Measurements from ENCODE around the gene PBOV1. TPM values are rescaled to one million over a fixed set of nuclear protein-coding genes. Genes with fewer than 3 reads are reported as not detected.

PBOV1 gene
- total and polyA plus RNA-seq, 8 donors: 0.06 to 0.18 (median 0.11) TPM; not detected in 3

GRCh38 chr6:138245751-138246150, 27.5 kb upstream of the PBOV1 start:
- ATAC-seq (no peak), DNase-seq (no peak)
- H3K36me3 ChIP-seq: no peaks in the 10 kb centered on the region
- H3K4me3 ChIP-seq: no peak overlapping the region
- no peaks in the 10 kb centered on the region for H3K4me1 ChIP-seq
- intact Hi-C loops (cut with DNase I): no loop called here
- no peak for TF ChIP-seq CTCF (IDR thresholded peaks at IDR 0.05)
- H3K9me3 ChIP-seq: no peaks in the 10 kb centered on the region
- H3K27me3 ChIP-seq: no peaks in the 10 kb centered on the region
- no peak overlapping the region for H3K27ac ChIP-seq

GRCh38 chr6:138242987-138243592, 24.8 kb upstream of the PBOV1 start:
- Histone ChIP-seq H3K27ac (no peak overlapping the region), H3K36me3 (no peaks in the 10 kb centered on the region), H3K9me3 (no peaks in the 10 kb centered on the region), H3K4me1 (no peaks in the 10 kb centered on the region), H3K4me3 (no peak overlapping the region), H3K27me3 (no peaks in the 10 kb centered on the region)
- TF ChIP-seq CTCF (IDR thresholded peaks at IDR 0.05): no peak
- DNase-seq (no peak), ATAC-seq (no peak)
- intact Hi-C loops (cut with DNase I): no loop called here

GRCh38 chr6:138241934-138242333, 23.6 kb upstream of the PBOV1 start:
- H3K4me1 ChIP-seq: no peaks in the 10 kb centered on the region
- intact Hi-C loops (cut with DNase I): no loop called here
- H3K9me3 ChIP-seq: no peaks in the 10 kb centered on the region
- no peak overlapping the region for H3K4me3 ChIP-seq
- TF ChIP-seq CTCF (IDR thresholded peaks at IDR 0.05): no peak
- H3K27me3 ChIP-seq: no peaks in the 10 kb centered on the region
- no peak for DNase-seq
- H3K27ac ChIP-seq: no peak overlapping the region
- ATAC-seq: no peak
- no peaks in the 10 kb centered on the region for H3K36me3 ChIP-seq

- Histone ChIP-seq H3K4me1 (no peaks in the 10 kb centered on the region), H3K4me3 (no peak overlapping the region), H3K27ac (no peak overlapping the region), H3K27me3 (no peaks in the 10 kb centered on the region), H3K36me3 (no peaks in the 10 kb centered on the region), H3K9me3 (no peaks in the 10 kb centered on the region)
- DNase-seq (no peak), ATAC-seq (no peak)
- intact Hi-C loops (cut with DNase I): no loop called here
- TF ChIP-seq CTCF (IDR thresholded peaks at IDR 0.05): no peak
Observed at GRCh38 chr6:138241381-138241780, 23.1 kb upstream of the PBOV1 start.

- H3K4me1 ChIP-seq: no peaks in the 10 kb centered on the region
- DNase-seq (no peak), ATAC-seq (no peak)
- no peak overlapping the region for H3K27ac ChIP-seq
- H3K36me3 ChIP-seq: no peaks in the 10 kb centered on the region
- intact Hi-C loops (cut with DNase I): no loop called here
- no peak overlapping the region for H3K4me3 ChIP-seq
- TF ChIP-seq CTCF (IDR thresholded peaks at IDR 0.05): no peak
- H3K9me3 ChIP-seq: no peaks in the 10 kb centered on the region
- H3K27me3 ChIP-seq: no peaks in the 10 kb centered on the region
Observed at GRCh38 chr6:138240476-138241245, 22.4 kb upstream of the PBOV1 start.
